ENCODE measurements around the gene ATOSB. TPM values are rescaled to one million over a fixed set of nuclear protein-coding genes. Genes with fewer than 3 reads are reported as not detected.

Gene ATOSB
- total RNA-seq, 4 donors from 2014 or later: 16.7 to 27.9 (median 19.4) TPM

DNA sequence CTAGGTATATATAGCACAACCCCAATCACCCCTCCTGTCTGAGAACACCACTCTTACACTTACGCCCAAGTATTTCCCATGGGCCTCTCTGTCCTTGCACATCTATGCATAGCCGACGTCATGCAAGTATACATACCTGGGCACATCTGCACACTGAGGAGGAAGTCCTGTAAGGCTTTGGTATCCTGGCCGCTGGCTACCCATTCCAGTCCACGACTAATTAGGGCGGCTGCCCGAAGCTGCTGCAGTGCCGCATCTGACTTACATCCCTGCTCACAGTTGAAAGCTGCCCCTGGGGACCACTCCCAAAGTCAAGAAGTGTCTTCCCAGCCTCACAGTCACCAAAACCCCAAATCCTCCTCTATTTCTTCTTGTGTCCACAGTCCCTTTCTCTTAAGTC lies 40.9 kb downstream of the ATOSB start:
- peak in 1 of 2 donors; percentile 78 for DNase-seq (ENCODE audit: low spot score in 2 of 2)
- 95 to 96% methylated on average over 8 of the region's 8 CpGs for WGBS, 2 donors
- no peak overlapping the region for H3K4me3 ChIP-seq (ENCODE audit: low read depth, poor library complexity, severe bottlenecking)
- TF ChIP-seq POLR2A (IDR thresholded peaks at IDR 0.05) (no peak), CTCF (IDR thresholded peaks at IDR 0.05) (no peak)
- intact Hi-C loops (cut with DNase I; ENCODE audit: low total_unique reads): no loop called here

GRCh38 chr9:35074141-35074540 lies 41.5 kb downstream of the ATOSB start:
- WGBS, 2 donors: 94% methylated on average over 6 of the region's 6 CpGs
- intact Hi-C loops (cut with DNase I; ENCODE audit: low total_unique reads): no loop called here
- TF ChIP-seq POLR2A (IDR thresholded peaks at IDR 0.05) (no peak), CTCF (IDR thresholded peaks at IDR 0.05) (no peak)
- H3K4me3 ChIP-seq (ENCODE audit: low read depth, poor library complexity, severe bottlenecking): no peak overlapping the region
- DNase-seq (ENCODE audit: low spot score in 2 of 2): peak in 1 of 2 donors; percentile 64

DNA sequence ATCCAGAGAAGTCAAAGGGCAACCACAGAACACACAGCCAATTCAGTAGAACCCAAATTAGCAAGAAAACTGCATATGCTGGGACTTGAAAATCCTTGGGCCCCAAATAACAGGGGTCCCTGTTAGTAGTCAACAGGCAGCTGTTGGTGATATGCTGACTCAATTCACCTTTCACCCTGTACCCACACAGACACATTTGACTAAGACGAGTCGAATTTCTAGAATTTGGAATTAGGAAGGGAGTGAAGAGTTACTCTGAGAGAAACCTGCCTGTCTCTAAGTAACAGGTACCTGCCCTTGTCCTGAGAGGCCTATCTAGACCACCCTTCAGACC lies 42.4 kb downstream of the ATOSB start:
- H3K4me3 ChIP-seq (ENCODE audit: low read depth, poor library complexity, severe bottlenecking): no peak overlapping the region
- 95 to 97% methylated on average over 2 of the region's 2 CpGs for WGBS, 2 donors
- TF ChIP-seq POLR2A (IDR thresholded peaks at IDR 0.05): no peak
- no peak for TF ChIP-seq CTCF (IDR thresholded peaks at IDR 0.05)
- intact Hi-C loops (cut with DNase I; ENCODE audit: low total_unique reads): no loop called here
- peak in 1 of 2 donors; percentile 50 for DNase-seq (ENCODE audit: low spot score in 2 of 2)

- peak; percentile 98 to 100 for DNase-seq (ENCODE audit: low spot score in 2 of 2)
- TF ChIP-seq POLR2A (IDR thresholded peaks at IDR 0.05): peak in 1 of 2 donors; percentile 79
- no peak for TF ChIP-seq CTCF (IDR thresholded peaks at IDR 0.05)
- intact Hi-C loops (cut with DNase I; ENCODE audit: low total_unique reads): no loop called here
- peak within 1 kb of the TSS; percentile 99 for H3K4me3 ChIP-seq (ENCODE audit: low read depth, poor library complexity, severe bottlenecking)
- 5 to 9% methylated on average over 31 to 52 of the region's 54 CpGs for WGBS, 2 donors
Observed at GRCh38 chr9:35072461-35073278, 43.0 kb downstream of the ATOSB start, which contains the start of gene VCP. TSS of gene VCP (minus strand) at chr9:35072625. CDS start at chr9:35072353, 272 bp downstream.

- peak; percentile 69 to 96 for DNase-seq (ENCODE audit: low spot score in 2 of 2)
- TF ChIP-seq CTCF (IDR thresholded peaks at IDR 0.05) (no peak), POLR2A (IDR thresholded peaks at IDR 0.05) (no peak)
- intact Hi-C loops (cut with DNase I; ENCODE audit: low total_unique reads): no loop called here
- peak overlapping the region; percentile 99 for H3K4me3 ChIP-seq (ENCODE audit: low read depth, poor library complexity, severe bottlenecking)
- 0 to 1% methylated on average over 26 to 42 of the region's 79 CpGs for WGBS, 2 donors
Observed at GRCh38 chr9:35071814-35072460, 43.7 kb downstream of the ATOSB start.

Data from lower leg skin (tissue), 4 donors.